LNCAP (cell line): ENCODE measurements around the gene CTNNAL1.

ENCODE experiments used
- CTCF ChIP-seq: fragments of 450-650 bp; IDR thresholded peaks from 2 replicates; pipeline ENCODE4 v1.5.1; 2017; ENCODE audit warnings: mild to moderate bottlenecking

Gene CTNNAL1

GRCh38 chr9:108900176-108900575 is 113.1 kb downstream of the CTNNAL1 start:
- no peak for TF ChIP-seq CTCF

- TF ChIP-seq CTCF = no peak
Measured at GRCh38 chr9:108897324-108898096, 115.8 kb downstream of the CTNNAL1 start.

DNA sequence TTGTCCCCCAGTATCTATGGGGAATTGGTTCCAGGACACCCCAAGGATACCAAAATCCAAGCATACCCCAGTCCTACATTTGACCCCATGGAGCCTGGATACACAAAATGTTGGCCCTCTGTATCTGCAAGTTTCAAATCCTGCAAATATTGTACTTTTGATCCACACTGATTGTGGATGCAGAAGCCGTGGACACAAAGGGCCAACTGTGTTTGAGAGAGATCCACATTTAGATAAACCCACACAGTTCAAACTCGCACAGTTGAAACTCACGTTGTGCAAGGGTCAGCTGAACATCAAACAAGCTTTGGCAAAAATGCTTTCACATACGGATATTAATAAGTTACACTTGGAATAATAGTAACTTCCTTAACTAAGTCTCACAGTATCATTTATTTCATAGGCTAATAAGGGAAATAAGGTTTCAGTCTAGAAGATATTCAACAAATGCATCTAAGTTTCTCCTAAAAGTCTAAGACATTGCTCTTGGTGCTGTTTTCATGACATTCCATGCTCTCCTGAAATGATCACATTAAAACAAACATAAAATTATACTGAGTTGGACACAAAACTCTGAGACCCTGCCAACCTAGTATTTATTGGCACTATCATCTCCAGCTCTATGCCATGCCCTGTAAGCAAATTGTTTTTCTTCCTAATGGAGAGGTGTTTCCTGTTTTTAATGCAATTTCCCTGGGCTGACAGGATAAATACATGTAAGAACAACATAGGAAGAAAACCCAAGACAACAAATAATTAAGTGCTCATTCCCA is 118.9 kb downstream of the CTNNAL1 start:
- no peak for TF ChIP-seq CTCF
